ENCODE data around the gene ITGAE. TPM values are rescaled to one million over a fixed set of nuclear protein-coding genes. Genes with fewer than 3 reads are reported as not detected.

ITGAE gene
- total RNA-seq, 2 experiments from 2014 or later = 31.8 to 32.4 TPM

DNA sequence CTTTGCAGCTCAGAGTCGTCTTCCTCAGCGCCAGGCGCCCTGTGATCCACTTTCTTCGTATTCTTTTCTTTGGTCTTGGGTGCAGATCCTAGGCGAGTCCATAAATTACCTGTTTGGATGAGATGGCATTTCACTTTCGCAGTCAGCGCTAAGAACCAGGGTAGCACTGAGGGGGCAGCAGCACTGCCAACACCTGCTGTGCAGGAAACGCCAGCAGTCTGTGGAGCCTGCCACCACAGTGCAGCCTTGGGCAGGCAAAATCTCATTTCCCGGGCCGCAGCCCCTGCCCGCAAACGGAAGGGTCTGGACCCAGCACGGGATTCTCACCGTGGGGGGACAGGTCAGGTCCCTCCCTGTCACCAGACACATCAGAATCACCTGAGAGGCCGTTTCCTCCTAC is 12.2 kb upstream of the ITGAE start:
- ATAC-seq (no peak), DNase-seq (no peak)
- Mint-ChIP-seq H3K36me3 (ENCODE audit: low read depth) (peaks cover 43% of the 10 kb centered on the region), H3K9me3 (no peaks in the 10 kb centered on the region), H3K4me3 (no peak overlapping the region), H3K27me3 (no peaks in the 10 kb centered on the region), H3K27ac (no peak overlapping the region), H3K4me1 (ENCODE audit: low read depth) (peaks cover 7% of the 10 kb centered on the region)
- intact Hi-C loops (cut with micrococcal nuclease) = no loop called here
- no peak for TF ChIP-seq CTCF (IDR thresholded peaks at IDR 0.05)
- ChIA-PET CTCF (interaction anchor here (0.6 to 6.2 kb wide), 3 partner anchors 15 to 75 kb away, joined by 3 to 57 read pairs (median 43); no protein-coding TSS in a partner anchor), POLR2A (interaction anchor here (0.8 kb wide), 1 partner anchor 35 kb away, joined by 3 read pairs; no protein-coding TSS in a partner anchor)

GRCh38 chr17:3812771-3813170 is 11.8 kb upstream of the ITGAE start:
- no peak for DNase-seq
- intact Hi-C loops (cut with micrococcal nuclease) = no loop called here
- H3K4me1 Mint-ChIP-seq (ENCODE audit: low read depth) = peaks cover 9% of the 10 kb centered on the region
- H3K9me3 Mint-ChIP-seq = no peaks in the 10 kb centered on the region
- no peaks in the 10 kb centered on the region for H3K27me3 Mint-ChIP-seq
- no peak overlapping the region for H3K4me3 Mint-ChIP-seq
- no peak for ATAC-seq
- no peak for TF ChIP-seq CTCF (IDR thresholded peaks at IDR 0.05)
- H3K27ac Mint-ChIP-seq = no peak overlapping the region
- ChIA-PET POLR2A (interaction anchor here (0.8 to 1.0 kb wide), 2 partner anchors 35 to 72 kb away, joined by 3 read pairs; no protein-coding TSS in a partner anchor), CTCF (interaction anchor here (0.6 to 6.2 kb wide), 4 partner anchors 32 to 101 kb away, joined by 3 to 57 read pairs (median 9); partner anchors contain the start of gene NCBP3)
- peaks cover 43% of the 10 kb centered on the region for H3K36me3 Mint-ChIP-seq (ENCODE audit: low read depth)

DNA sequence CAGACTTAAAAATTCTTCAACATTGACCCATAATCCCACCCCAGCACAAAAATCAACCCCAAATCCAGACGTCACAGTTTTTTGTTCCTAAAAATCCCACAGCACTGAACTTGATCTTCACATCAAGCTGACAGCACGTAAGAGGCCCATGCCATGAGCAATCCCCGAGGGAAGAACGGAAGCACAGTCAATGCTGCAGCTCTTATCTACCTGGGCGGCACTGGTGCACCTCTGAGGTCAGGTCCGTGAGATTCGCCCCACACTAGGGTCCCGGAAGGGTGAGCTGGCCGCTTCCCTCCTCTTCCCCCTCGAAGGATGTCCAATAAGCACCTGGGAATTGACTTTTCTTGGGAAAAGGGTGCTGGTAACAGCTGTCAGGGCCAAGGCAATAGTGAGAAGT is 11.3 kb upstream of the ITGAE start:
- no peaks in the 10 kb centered on the region for H3K27me3 Mint-ChIP-seq
- intact Hi-C loops (cut with micrococcal nuclease) = no loop called here
- DNase-seq (no peak), ATAC-seq (no peak)
- TF ChIP-seq CTCF (IDR thresholded peaks at IDR 0.05) = no peak
- H3K4me3 Mint-ChIP-seq = no peak overlapping the region
- peaks cover 45% of the 10 kb centered on the region for H3K36me3 Mint-ChIP-seq (ENCODE audit: low read depth)
- H3K4me1 Mint-ChIP-seq (ENCODE audit: low read depth) = peaks cover 9% of the 10 kb centered on the region
- ChIA-PET CTCF (interaction anchor here (0.6 to 6.2 kb wide), 5 partner anchors 15 to 101 kb away, joined by 3 to 57 read pairs (median 15); partner anchors contain the start of gene NCBP3), POLR2A (interaction anchor here (0.8 to 1.0 kb wide), 2 partner anchors 35 to 72 kb away, joined by 3 read pairs; no protein-coding TSS in a partner anchor)
- H3K27ac Mint-ChIP-seq = no peak overlapping the region
- no peaks in the 10 kb centered on the region for H3K9me3 Mint-ChIP-seq

- intact Hi-C loops (cut with micrococcal nuclease) = no loop called here
- Mint-ChIP-seq H3K36me3 (ENCODE audit: low read depth) (peaks cover 37% of the 10 kb centered on the region), H3K9me3 (no peaks in the 10 kb centered on the region), H3K4me1 (ENCODE audit: low read depth) (peaks cover 9% of the 10 kb centered on the region), H3K27ac (no peak overlapping the region), H3K4me3 (no peak overlapping the region), H3K27me3 (no peaks in the 10 kb centered on the region)
- CTCF ChIA-PET = interaction anchor here (1.5 to 6.2 kb wide), 4 partner anchors 17 to 75 kb away, joined by 3 to 57 read pairs (median 16); partner anchors contain the start of gene NCBP3
- ATAC-seq = no peak
- TF ChIP-seq CTCF (IDR thresholded peaks at IDR 0.05) = no peak
- no peak for DNase-seq
- POLR2A ChIA-PET = interaction anchor here (0.7 to 1.0 kb wide), 2 partner anchors 16 to 98 kb away, joined by 3 to 4 read pairs; no protein-coding TSS in a partner anchor
Measured at GRCh38 chr17:3810019-3810418, 9.0 kb upstream of the ITGAE start.

DNA sequence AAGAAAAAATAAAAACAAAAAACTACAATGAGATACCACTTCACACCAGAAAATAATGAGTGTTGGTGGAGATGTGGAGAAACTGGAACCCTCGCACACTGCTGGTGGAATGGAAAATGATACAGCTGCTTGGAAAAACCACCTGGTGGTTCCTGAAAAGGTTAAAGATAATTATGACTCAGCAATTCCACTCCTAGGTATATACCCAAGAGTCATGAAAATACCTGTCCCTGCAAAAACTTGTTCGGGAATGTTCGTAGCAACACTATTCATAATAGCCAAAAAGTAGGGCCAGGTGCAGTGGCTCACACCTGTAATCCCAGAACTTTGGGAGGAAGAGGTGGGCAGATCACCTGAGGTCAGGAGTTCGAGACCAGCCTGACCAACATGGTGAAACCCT is 8.1 kb upstream of the ITGAE start:
- intact Hi-C loops (cut with micrococcal nuclease) = loop anchor here (5.0 kb wide), 1 partner anchor 72 kb away; no protein-coding TSS in a partner anchor
- Mint-ChIP-seq H3K9me3 (no peaks in the 10 kb centered on the region), H3K36me3 (ENCODE audit: low read depth) (peaks cover 34% of the 10 kb centered on the region), H3K4me1 (ENCODE audit: low read depth) (peaks cover 15% of the 10 kb centered on the region), H3K27ac (no peak overlapping the region), H3K4me3 (no peak overlapping the region), H3K27me3 (no peaks in the 10 kb centered on the region)
- TF ChIP-seq CTCF (IDR thresholded peaks at IDR 0.05) = no peak
- CTCF ChIA-PET = interaction anchor here (5.9 to 6.2 kb wide), 2 partner anchors 18 to 70 kb away, joined by 36 to 57 read pairs; no protein-coding TSS in a partner anchor
- DNase-seq (no peak), ATAC-seq (no peak)
- POLR2A ChIA-PET = interaction anchor here (0.6 to 0.7 kb wide), 3 partner anchors 85 to 201 kb away, joined by 3 read pairs; partner anchors contain the start of gene HASPIN

All from activated CD8-positive, alpha-beta T cell treated with anti-CD3 and anti-CD28 coated beads for 36 hours (primary cell).